ENCODE measurements around the gene ANKRA2. TPM values are rescaled to one million over a fixed set of nuclear protein-coding genes. Genes with fewer than 3 reads are reported as not detected.

Gene ANKRA2
- total and polyA plus RNA-seq, 2 of the 8 experiments (the other 6 are each of a cell fraction or from before 2014, with no cell fraction given), result 7.0 to 12.6 TPM

DNA sequence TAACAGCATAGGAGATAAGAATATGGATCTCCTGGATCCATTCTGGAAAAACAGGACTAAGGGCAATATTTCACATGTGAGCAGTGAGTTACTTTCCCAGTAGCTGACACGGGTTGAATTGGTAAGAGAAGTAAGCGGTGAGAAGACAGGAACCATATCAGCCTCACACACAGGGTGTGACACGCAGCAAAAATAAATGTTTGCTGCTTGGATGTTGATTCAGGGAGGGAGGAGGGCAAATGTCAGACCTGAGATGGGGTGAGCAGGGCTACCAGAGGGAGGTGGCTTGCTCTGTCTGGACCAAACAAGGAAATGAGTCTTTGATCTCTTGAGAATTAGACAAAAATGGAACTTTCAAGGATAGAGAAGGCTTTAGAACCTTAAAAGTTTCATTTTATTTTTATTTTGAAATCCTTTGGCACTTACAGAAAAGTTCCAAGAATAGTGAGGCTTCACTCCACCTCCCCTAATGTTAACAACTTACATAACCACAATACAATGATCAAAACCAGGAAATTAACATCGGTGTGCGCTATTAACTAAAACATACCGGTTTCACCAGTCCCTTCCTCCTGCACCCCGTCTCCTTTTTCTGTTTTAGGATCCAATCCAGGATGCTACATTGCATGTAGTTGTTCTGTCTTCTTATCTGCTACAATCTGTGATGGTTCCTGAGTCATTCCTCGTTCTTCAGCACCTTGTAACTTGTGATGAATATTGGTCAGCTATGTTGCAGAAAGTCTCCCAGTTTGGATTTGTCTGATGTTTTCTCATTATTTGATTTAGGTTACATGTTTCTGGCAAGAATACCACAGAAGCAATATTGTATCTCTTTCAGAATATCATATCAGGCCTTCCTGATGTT lies 40.0 kb upstream of the ANKRA2 start (continued):
- no peak for TF ChIP-seq E2F6 (IDR thresholded peaks at IDR 0.05)
- no peak for TF ChIP-seq SP1 (IDR thresholded peaks at IDR 0.05; ENCODE audit: low read depth, low read length)

All from H1 (cell line).